ENCODE measurements around the gene TRAPPC2B. TPM values are rescaled to one million over a fixed set of nuclear protein-coding genes. Genes with fewer than 3 reads are reported as not detected.

The TRAPPC2B gene
- total and polyA plus RNA-seq, 2 experiments from 2014 or later, result 21.6 to 33.0 TPM

- WGBS, 2 experiments (ENCODE audit: low coverage in 1 of 2, low lambda C conversion rate in 2 of 2, missing lambda C conversion rate in 2 of 2), result 1 to 2% methylated on average over 63 to 70 of the region's 71 CpGs
- H3K36me3 ChIP-seq (ENCODE audit: low read depth), result peaks cover 12% of the 10 kb centered on the region
- DNase-seq, result peak; percentile 100
- no peaks in the 10 kb centered on the region for H3K9me2 ChIP-seq (ENCODE audit: insufficient read depth)
- H3F3A ChIP-seq (ENCODE audit: insufficient read depth), result peaks cover 5% of the 10 kb centered on the region; the same call in 1 of the 2 replicates
- TF ChIP-seq EZH2 (IDR thresholded peaks at IDR 0.05; ENCODE audit: insufficient read depth, poor library complexity, severe bottlenecking), result no peak
- no peak for TF ChIP-seq EZH2phosphoT487 (IDR thresholded peaks at IDR 0.05; ENCODE audit: insufficient read depth, low read depth)
- peak within 1 kb of the TSS; percentile 89 for H3K4me2 ChIP-seq (ENCODE audit: unreplicated experiment)
- peak within 1 kb of the TSS; percentile 96 for H3K9ac ChIP-seq
- H2AFZ ChIP-seq, result peak within 1 kb of the TSS; percentile 94
- peak within 1 kb of the TSS; percentile 90 for H3K4me3 ChIP-seq
- H3K27me3 ChIP-seq (replicated peaks; ENCODE audit: insufficient read depth), result 0 out of 2 replicates have a peak, but pooled peaks cover 5% of the 10 kb centered on the region
- in situ Hi-C loops (cut with MboI), result no loop called here
- H3K4me1 ChIP-seq (ENCODE audit: insufficient read depth), result 0 out of 2 replicates have a peak, but pooled peaks cover 9% of the 10 kb centered on the region
- no peaks in the 10 kb centered on the region for H3K9me3 ChIP-seq (ENCODE audit: low read depth)
- H3K79me2 ChIP-seq (ENCODE audit: insufficient read depth), result peaks cover 50% of the 10 kb centered on the region
- peak within 1 kb of the TSS; percentile 67 for H3K27ac ChIP-seq
- no peaks in the 10 kb centered on the region for H4K20me1 ChIP-seq (ENCODE audit: insufficient read depth)
These were observed 42.9 kb upstream of the TRAPPC2B start, which contains the start of gene ZNF543 for GRCh38 chr19:57320180-57321084. Gene ZNF543, plus strand, starts transcription at chr19:57320472. Its CDS starts 382 bp downstream, at chr19:57320854.

GRCh38 chr19:57321116-57321515 lies 42.2 kb upstream of the TRAPPC2B start:
- peak overlapping the region; percentile 96 for H3K9ac ChIP-seq
- H3K9me3 ChIP-seq (ENCODE audit: low read depth), result no peaks in the 10 kb centered on the region
- 33 to 35% methylated on average over 8 of the region's 8 CpGs for WGBS, 2 experiments (ENCODE audit: low coverage in 1 of 2, low lambda C conversion rate in 2 of 2, missing lambda C conversion rate in 2 of 2)
- peaks cover 50% of the 10 kb centered on the region for H3K79me2 ChIP-seq (ENCODE audit: insufficient read depth)
- TF ChIP-seq EZH2phosphoT487 (IDR thresholded peaks at IDR 0.05; ENCODE audit: insufficient read depth, low read depth) (no peak), EZH2 (IDR thresholded peaks at IDR 0.05; ENCODE audit: insufficient read depth, poor library complexity, severe bottlenecking) (no peak)
- H3K27ac ChIP-seq, result no peak overlapping the region
- H3K27me3 ChIP-seq (replicated peaks; ENCODE audit: insufficient read depth), result no peaks in the 10 kb centered on the region
- H3K4me3 ChIP-seq, result peak overlapping the region; percentile 90
- 0 out of 2 replicates have a peak, but pooled peaks cover 9% of the 10 kb centered on the region for H3K4me1 ChIP-seq (ENCODE audit: insufficient read depth)
- H3F3A ChIP-seq (ENCODE audit: insufficient read depth), result peaks cover 5% of the 10 kb centered on the region; the same call in 1 of the 2 replicates
- H3K4me2 ChIP-seq (ENCODE audit: unreplicated experiment), result peak overlapping the region; percentile 89
- peaks cover 16% of the 10 kb centered on the region for H3K36me3 ChIP-seq (ENCODE audit: low read depth)
- no peaks in the 10 kb centered on the region for H3K9me2 ChIP-seq (ENCODE audit: insufficient read depth)
- H2AFZ ChIP-seq, result peak overlapping the region; percentile 94
- in situ Hi-C loops (cut with MboI), result no loop called here
- H4K20me1 ChIP-seq (ENCODE audit: insufficient read depth), result no peaks in the 10 kb centered on the region
- peak; percentile 18 for DNase-seq

GRCh38 chr19:57321751-57322150 lies 41.6 kb upstream of the TRAPPC2B start:
- no peaks in the 10 kb centered on the region for H3K9me2 ChIP-seq (ENCODE audit: insufficient read depth)
- no peaks in the 10 kb centered on the region for H3K9me3 ChIP-seq (ENCODE audit: low read depth)
- H2AFZ ChIP-seq, result no peak overlapping the region
- H4K20me1 ChIP-seq (ENCODE audit: insufficient read depth), result no peaks in the 10 kb centered on the region
- H3K79me2 ChIP-seq (ENCODE audit: insufficient read depth), result peaks cover 50% of the 10 kb centered on the region
- 0 out of 2 replicates have a peak, but pooled peaks cover 9% of the 10 kb centered on the region for H3K4me1 ChIP-seq (ENCODE audit: insufficient read depth)
- H3K9ac ChIP-seq, result peak overlapping the region; percentile 96
- no peak for DNase-seq
- TF ChIP-seq EZH2phosphoT487 (IDR thresholded peaks at IDR 0.05; ENCODE audit: insufficient read depth, low read depth), result no peak
- TF ChIP-seq EZH2 (IDR thresholded peaks at IDR 0.05; ENCODE audit: insufficient read depth, poor library complexity, severe bottlenecking), result no peak
- peak overlapping the region; percentile 90 for H3K4me3 ChIP-seq
- H3K27ac ChIP-seq, result no peak overlapping the region
- H3K27me3 ChIP-seq (replicated peaks; ENCODE audit: insufficient read depth), result no peaks in the 10 kb centered on the region
- H3K36me3 ChIP-seq (ENCODE audit: low read depth), result peaks cover 16% of the 10 kb centered on the region
- peak overlapping the region; percentile 89 for H3K4me2 ChIP-seq (ENCODE audit: unreplicated experiment)
- H3F3A ChIP-seq (ENCODE audit: insufficient read depth), result peaks cover 5% of the 10 kb centered on the region; the same call in 1 of the 2 replicates
- WGBS, 2 experiments (ENCODE audit: low coverage in 1 of 2, low lambda C conversion rate in 2 of 2, missing lambda C conversion rate in 2 of 2), result 84 to 88% methylated on average over 3 of the region's 3 CpGs
- in situ Hi-C loops (cut with MboI), result no loop called here

GRCh38 chr19:57324992-57325391 lies 38.4 kb upstream of the TRAPPC2B start:
- Histone ChIP-seq H3K27ac (no peak overlapping the region), H3K36me3 (ENCODE audit: low read depth) (peaks cover 28% of the 10 kb centered on the region), H3K27me3 (replicated peaks; ENCODE audit: insufficient read depth) (no peaks in the 10 kb centered on the region), H3F3A (ENCODE audit: insufficient read depth) (no peaks in the 10 kb centered on the region), H3K4me2 (ENCODE audit: unreplicated experiment) (no peak overlapping the region), H3K4me3 (no peak overlapping the region), H3K9ac (no peak overlapping the region), H3K4me1 (ENCODE audit: insufficient read depth) (0 out of 2 replicates have a peak, but pooled peaks cover 9% of the 10 kb centered on the region), H3K9me3 (ENCODE audit: low read depth) (no peaks in the 10 kb centered on the region), H4K20me1 (ENCODE audit: insufficient read depth) (no peaks in the 10 kb centered on the region), H2AFZ (no peak overlapping the region), H3K9me2 (ENCODE audit: insufficient read depth) (no peaks in the 10 kb centered on the region), H3K79me2 (ENCODE audit: insufficient read depth) (peaks cover 60% of the 10 kb centered on the region)
- in situ Hi-C loops (cut with MboI), result no loop called here
- DNase-seq, result no peak
- TF ChIP-seq EZH2 (IDR thresholded peaks at IDR 0.05; ENCODE audit: insufficient read depth, poor library complexity, severe bottlenecking) (no peak), EZH2phosphoT487 (IDR thresholded peaks at IDR 0.05; ENCODE audit: insufficient read depth, low read depth) (no peak)
